A549 (cell line): Measurements from ENCODE around the gene WDFY1. TPM values are rescaled to one million over a fixed set of nuclear protein-coding genes. Genes with fewer than 3 reads are reported as not detected.

Experiments
- ATAC-seq, 2 experiments: fragments of 200-7000 bp in 1 of 2; fragments of >200 bp in 1 of 2; cut with Nextera tagmentation in 1 of 2; cut with Tn5 transposase in 1 of 2; 3 replicates each; pipeline versions ENCODE4 v1.8.0 to v1.9.1; 2018 to 2020; ENCODE audit warnings: mild to moderate bottlenecking in 1 of 2, moderate library complexity in 1 of 2
- CTCF ChIA-PET: fragments of 300-600 bp; sonication (Branson Sonifier 250); formaldehyde crosslinking; extraction: SDS; loops from one replicate; lab custom pipeline; 2021; ENCODE audit warnings: antibody characterized with exemption, inconsistent platforms; lab: Yijun Ruan, JAX
- POLR2A ChIA-PET: fragments of 350-600 bp; formaldehyde crosslinking; extraction: SDS; loops from one replicate; lab custom pipeline; 2021; ENCODE audit warnings: antibody characterized with exemption, inconsistent platforms; lab: Yijun Ruan, JAX
- DNase-seq, 2 experiments: peaks; one replicate each; pipeline versions ENCODE4 v3.0.0 to v3.0.0-alpha.2; 2011 to 2016; ENCODE audit warnings: low read depth in 1 of 2, low spot score in 1 of 2
- FAIRE-seq: peaks from 2 replicates; lab custom pipeline; 2011; peaks lifted over from hg19 to GRCh38; lab: Jason Lieb, UNC
- H3K27ac ChIP-seq, 2 experiments: fragments of >200 bp; sonication (Bioruptor Twin); formaldehyde crosslinking; 3 replicates each; pipeline ENCODE4 v1.5.1; 2016 to 2017
- H3K4me1 ChIP-seq: fragments of >200 bp; sonication (Bioruptor Twin); formaldehyde crosslinking; 3 replicates; pipeline ENCODE4 v1.6.1; 2016
- H3K4me2 ChIP-seq: fragments of >200 bp; sonication (Bioruptor Twin); formaldehyde crosslinking; 3 replicates; pipeline ENCODE4 v1.6.1; 2016
- H3K4me3 ChIP-seq: fragments of >200 bp; sonication (Bioruptor Twin); formaldehyde crosslinking; 3 replicates; pipeline ENCODE4 v1.5.1; 2016
- H3K9me3 ChIP-seq: fragments of >200 bp; sonication (Bioruptor Twin); formaldehyde crosslinking; 3 replicates; pipeline ENCODE4 v1.6.1; 2016
- CBX8 ChIP-seq: fragments of 200-600 bp; sonication (generic); IDR thresholded peaks from 2 replicates; pipeline ENCODE4 v1.6.1; 2016
- CEBPB ChIP-seq, 2 experiments: fragments of >200 bp in 1 of 2; sonication (Bioruptor Twin) in 1 of 2; formaldehyde crosslinking in 1 of 2; IDR thresholded peaks; 2 replicates each; pipeline ENCODE4 v1.6.1; 2012 to 2016
- EHF ChIP-seq: fragments of 250-450 bp; sonication (Bioruptor Pico); IDR thresholded peaks from 2 replicates; pipeline ENCODE4 v1.5.0; 2020; ENCODE audit warnings: mild to moderate bottlenecking
- EHMT2 ChIP-seq: fragments of 200-600 bp; sonication (generic); IDR thresholded peaks from 2 replicates; pipeline ENCODE4 v1.6.1; 2016; ENCODE audit warnings: antibody characterized with exemption, low read depth, mild to moderate bottlenecking, moderate library complexity
- EP300 ChIP-seq, 2 experiments: fragments of >200 bp; sonication (Bioruptor Twin); formaldehyde crosslinking; IDR thresholded peaks; 2 replicates in 1 of 2; 3 replicates in 1 of 2; pipeline ENCODE4 v1.6.1; 2016 to 2017
- ESRRA ChIP-seq: fragments of 150-350 bp; IDR thresholded peaks from 2 replicates; pipeline ENCODE4 v1.6.1; 2014; ENCODE audit warnings: mild to moderate bottlenecking, low read length, borderline replicate concordance
- FOSB ChIP-seq: fragments of 250-450 bp; sonication (Bioruptor Pico); IDR thresholded peaks from 2 replicates; pipeline ENCODE4 v1.5.0; 2020; ENCODE audit warnings: mild to moderate bottlenecking, moderate library complexity
- HEYL ChIP-seq: fragments of 250-450 bp; sonication (Bioruptor Pico); IDR thresholded peaks from 2 replicates; pipeline ENCODE4 v1.8.0; 2021; ENCODE audit warnings: mild to moderate bottlenecking, moderate library complexity
- HMGXB4 ChIP-seq: fragments of 250-450 bp; sonication (Bioruptor Pico); IDR thresholded peaks from 2 replicates; pipeline ENCODE4 v1.5.0; 2021; ENCODE audit warnings: mild to moderate bottlenecking, moderate library complexity, borderline replicate concordance
- HOXA7 ChIP-seq: fragments of 250-450 bp; sonication (Bioruptor Pico); IDR thresholded peaks from 2 replicates; pipeline ENCODE4 v1.5.0; 2020; ENCODE audit warnings: mild to moderate bottlenecking, moderate library complexity
- HOXB5 ChIP-seq: fragments of 250-450 bp; sonication (Bioruptor Pico); IDR thresholded peaks from 2 replicates; pipeline ENCODE4 v1.5.0; 2020; ENCODE audit warnings: mild to moderate bottlenecking, moderate library complexity
- JUNB ChIP-seq: fragments of >200 bp; sonication (Bioruptor Twin); formaldehyde crosslinking; IDR thresholded peaks from 2 replicates; pipeline ENCODE4 v1.6.1; 2016
- MYC ChIP-seq: IDR thresholded peaks from 2 replicates; pipeline ENCODE4 v1.6.1; 2012; ENCODE audit warnings: mild to moderate bottlenecking, inconsistent platforms, low read length, improper control_type of control experiment, borderline replicate concordance
- NFE2L2 ChIP-seq: fragments of 150-350 bp; conservative IDR thresholded peaks from 2 replicates; pipeline ENCODE4 v1.6.1; 2014; ENCODE audit warnings: low read length
- RAD21 ChIP-seq, 2 experiments: fragments of >200 bp in 1 of 2; sonication (Bioruptor Twin) in 1 of 2; formaldehyde crosslinking in 1 of 2; IDR thresholded peaks in 1 of 2; conservative IDR thresholded peaks in 1 of 2; 2 replicates in 1 of 2; 3 replicates in 1 of 2; pipeline ENCODE4 v1.6.1; 2012 to 2018; ENCODE audit warnings: inconsistent platforms in 1 of 2
- REST ChIP-seq: fragments of 200-600 bp; sonication (generic); IDR thresholded peaks from 2 replicates; pipeline ENCODE4 v1.6.1; 2016; ENCODE audit warnings: antibody characterized with exemption, mild to moderate bottlenecking, moderate library complexity
- RNF2 ChIP-seq: fragments of 200-600 bp; sonication (generic); IDR thresholded peaks from 2 replicates; pipeline ENCODE4 v1.6.1; 2016; ENCODE audit warnings: low read depth, mild to moderate bottlenecking, antibody characterized with exemption, moderate library complexity, borderline replicate concordance
- SMC3 ChIP-seq: fragments of >200 bp; sonication (Bioruptor Twin); formaldehyde crosslinking; IDR thresholded peaks from 3 replicates; pipeline ENCODE4 v1.6.1; 2018; ENCODE audit warnings: inconsistent platforms
- TFCP2L1 ChIP-seq: fragments of 250-450 bp; sonication (Bioruptor Pico); IDR thresholded peaks from 2 replicates; pipeline ENCODE4 v1.5.0; 2021; ENCODE audit warnings: mild to moderate bottlenecking
- ZFP36 ChIP-seq: fragments of 450-650 bp; IDR thresholded peaks from 2 replicates; pipeline ENCODE4 v1.6.1; 2014; ENCODE audit warnings: borderline replicate concordance; ENCODE audit not compliant: partially characterized antibody
- WGBS: methylation state at CpG from one replicate; pipeline ENCODE4 v1.1.6; 2017; ENCODE audit errors: missing lambda C conversion rate; 5-methylcytosine and 5-hydroxymethylcytosine counted together
- polyA plus RNA-seq, 4 experiments: library from polyadenylated mRNA; depleted of rRNA in 3 of 4; stranded (reverse); fragments of >200 nt; fragmentation: RNase III in 1 of 4; extraction: RNeasy Plus Mini Kit Qiagen cat#74134 plus additional on column Dnase treatment in 1 of 4; gene quantifications; 2 replicates in 3 of 4; 3 replicates in 1 of 4; pipeline ENCODE4 v1.2.3, GENCODE V29; 2011 to 2017

Gene WDFY1
- polyA plus RNA-seq, 2 of the 4 experiments (the other 2 are of a cell fraction): 38.7 to 70.8 TPM

- Histone ChIP-seq H3K4me3 (no peak overlapping the region), H3K9me3 (no peaks in the 10 kb centered on the region), H3K4me1 (no peaks in the 10 kb centered on the region; the same call in 2 of the 3 replicates), H3K27ac (no peak overlapping the region)
- POLR2A ChIA-PET: no interaction called here
- CTCF ChIA-PET: interaction anchor here (1.2 to 4.4 kb wide), 5 partner anchors 8 to 391 kb away, joined by 4 to 20 read pairs (median 9); no protein-coding TSS in a partner anchor
- FAIRE-seq: no peak
- no peak for DNase-seq
- WGBS: 78% methylated on average over 4 of the region's 4 CpGs
- no peak for TF ChIP-seq CEBPB (IDR thresholded peaks at IDR 0.05)
- no peak for TF ChIP-seq HMGXB4 (CRISPR knock-in tag)
- no peak for TF ChIP-seq EP300 (IDR thresholded peaks at IDR 0.05)
- no peak for TF ChIP-seq JUNB
- TF ChIP-seq RNF2: no peak
- TF ChIP-seq NFE2L2: no peak
- no peak for TF ChIP-seq HEYL (CRISPR knock-in tag)
- TF ChIP-seq CBX8: no peak
- no peak for TF ChIP-seq ZFP36
- TF ChIP-seq RAD21 (conservative IDR thresholded peaks at IDR 0.05 in 1 of 2, IDR thresholded peaks at IDR 0.05 in 1 of 2): no peak
- no peak for TF ChIP-seq EHMT2
- TF ChIP-seq, all 56 proteins: peak for 0
- H3K4me2 ChIP-seq: no peak overlapping the region
- ATAC-seq: no peak
Observed at GRCh38 chr2:223978451-223978850, 33.3 kb upstream of the WDFY1 start.

- ChIA-PET POLR2A (no interaction called here), CTCF (interaction anchor here (0.5 to 4.2 kb wide), 8 partner anchors 8 to 392 kb away, joined by 3 to 22 read pairs (median 4); no protein-coding TSS in a partner anchor)
- no peaks in the 10 kb centered on the region; the same call in 2 of the 3 replicates for H3K4me1 ChIP-seq
- no peak for DNase-seq
- no peaks in the 10 kb centered on the region for H3K9me3 ChIP-seq
- no peak overlapping the region for H3K27ac ChIP-seq
- ATAC-seq: no peak; a peak in 1 of 6 replicates
- no peak overlapping the region for H3K4me3 ChIP-seq
- 52% methylated on average over 3 of the region's 3 CpGs for WGBS
- H3K4me2 ChIP-seq: no peak overlapping the region
- no peak for TF ChIP-seq FOSB
- no peak for TF ChIP-seq HOXA7 (CRISPR knock-in tag)
- TF ChIP-seq EHF (CRISPR knock-in tag): no peak
- TF ChIP-seq ZFP36: no peak
- TF ChIP-seq JUNB: no peak
- no peak for TF ChIP-seq HOXB5 (CRISPR knock-in tag)
- TF ChIP-seq MYC: no peak
- TF ChIP-seq ESRRA: no peak
- TF ChIP-seq HEYL (CRISPR knock-in tag): no peak
- no peak for TF ChIP-seq SMC3
- no peak for TF ChIP-seq REST
- TF ChIP-seq HMGXB4 (CRISPR knock-in tag): no peak
- TF ChIP-seq TFCP2L1 (CRISPR knock-in tag): no peak
- TF ChIP-seq, all 56 proteins: peak for 0
- no peak for FAIRE-seq
Observed at GRCh38 chr2:223976635-223977226, 31.6 kb upstream of the WDFY1 start.
